Gastroesophageal sphincter (tissue), 4 donors: ENCODE results near the gene BDKRB2. TPM values are rescaled to one million over a fixed set of nuclear protein-coding genes. Genes with fewer than 3 reads are reported as not detected.

Experiments
- ATAC-seq: fragments of 150-250 bp; one replicate; pipeline ENCODE4 v1.9.1; 2016; ENCODE audit warnings: mild to moderate bottlenecking, moderate library complexity
- H3K27ac ChIP-seq, 4 donors: fragments of 200-600 bp; sonication (generic) in 3 of 4; 1 replicate in 3 of 4; 2 replicates in 1 of 4; pipeline ENCODE4 v1.5.1; 2016 to 2019
- H3K27me3 ChIP-seq: fragments of 200-600 bp; sonication (generic); one replicate; pipeline ENCODE4 v1.5.1; 2019
- H3K36me3 ChIP-seq, 2 donors: fragments of 200-600 bp; sonication (generic); one replicate each; pipeline ENCODE4 v1.5.1; 2019; ENCODE audit warnings: control low read depth in 1 of 2
- H3K4me1 ChIP-seq, 3 donors: fragments of 200-600 bp; sonication (generic); 1 replicate in 2 of 3; 2 replicates in 1 of 3; pipeline ENCODE4 v1.5.1; 2016 to 2019; ENCODE audit warnings: control low read depth in 2 of 3
- H3K4me3 ChIP-seq, 2 donors: fragments of 200-600 bp; sonication (generic); one replicate each; pipeline ENCODE4 v1.5.1; 2019; ENCODE audit warnings: mild to moderate bottlenecking in 1 of 2, moderate library complexity in 1 of 2
- H3K9me3 ChIP-seq, 3 donors: fragments of 200-600 bp; sonication (generic); one replicate each; pipeline ENCODE4 v1.5.1; 2017 to 2019; ENCODE audit warnings: control low read depth in 2 of 3
- EP300 ChIP-seq: sonication (generic); formaldehyde crosslinking; IDR thresholded peaks from one replicate; pipeline ENCODE4 v1.6.1; 2017; ENCODE audit warnings: antibody characterized with exemption, mild to moderate bottlenecking
- POLR2A ChIP-seq, 2 donors: fragments of 450-650 bp; IDR thresholded peaks; one replicate each; pipeline ENCODE4 v1.6.1; 2017; ENCODE audit warnings: antibody characterized with exemption in 2 of 2, mild to moderate bottlenecking in 2 of 2, moderate library complexity in 1 of 2
- POLR2AphosphoS5 ChIP-seq: sonication (generic); formaldehyde crosslinking; IDR thresholded peaks from one replicate; pipeline ENCODE4 v1.6.1; 2017; ENCODE audit warnings: antibody characterized with exemption
- WGBS, 2 donors: methylation state at CpG; one replicate each; pipeline ENCODE4 v1.1.5; 2018; ENCODE audit warnings: low coverage in 1 of 2; 5-methylcytosine and 5-hydroxymethylcytosine counted together
- total RNA-seq, 4 donors: library from RNA; depleted of rRNA; stranded (reverse); fragments of >200 nt; gene quantifications; one replicate each; pipeline ENCODE4 v1.1.0, GENCODE V29; 2016
- TF ChIP-seq, protein P1 (sequence below), 4 experiments: fragments of 200-600 bp in 2 of 4; fragments of 450-650 bp in 2 of 4; sonication (generic) in 1 of 4; IDR thresholded peaks; one replicate each; pipeline ENCODE4 v1.5.1; 2017 to 2019; ENCODE audit warnings: antibody characterized with exemption in 4 of 4, mild to moderate bottlenecking in 2 of 4, moderate library complexity in 2 of 4

BDKRB2 gene
- total RNA-seq, 4 donors from 2014 or later = 3.3 to 13.6 (median 8.3) TPM

DNA sequence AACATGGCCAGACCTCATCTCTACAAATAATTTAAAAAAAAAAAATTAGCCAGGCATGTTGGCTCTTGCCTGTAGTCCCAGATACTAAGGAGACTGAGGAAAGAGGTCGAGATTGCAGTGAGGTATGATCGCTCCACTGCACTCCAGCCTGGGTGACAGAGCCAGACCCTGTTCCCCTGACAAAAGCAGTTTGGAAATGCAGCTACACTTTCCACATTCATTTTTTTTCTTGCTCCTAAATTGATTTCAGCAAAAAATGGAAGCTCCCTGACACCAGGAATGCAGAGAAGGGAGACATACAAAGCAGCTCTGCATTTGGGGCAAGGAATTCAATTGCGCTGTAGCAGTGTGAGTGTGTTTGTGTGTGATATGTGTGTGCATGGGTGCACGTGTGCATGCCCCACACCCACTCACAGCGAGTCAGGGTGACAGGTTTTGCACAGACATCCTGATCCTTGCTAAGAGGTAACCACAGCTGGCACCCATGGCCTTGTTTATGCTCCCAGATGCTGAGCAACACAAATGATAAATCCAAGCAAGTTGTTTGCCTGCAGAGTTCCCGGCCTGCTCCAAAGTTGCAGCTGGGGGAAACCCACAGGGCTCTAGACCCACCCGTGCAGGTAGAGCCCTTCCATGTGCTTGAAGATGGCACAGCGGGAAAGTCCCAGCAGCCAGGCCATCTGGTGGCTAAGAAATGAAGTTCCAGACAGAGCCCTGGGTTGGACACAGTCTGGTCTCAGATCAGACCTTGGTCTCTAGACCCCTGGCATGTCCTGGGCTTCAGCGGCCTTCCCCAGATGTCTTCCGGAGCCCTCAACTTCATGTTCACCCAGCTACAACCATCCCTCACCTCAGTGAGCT is 25.9 kb upstream of the BDKRB2 start:
- H3K27ac ChIP-seq = peak overlapping the region in 3 of 4 donors; percentile 67 to 80 (median 69)
- no peak for ATAC-seq
- WGBS, 2 donors = 36 to 68% methylated on average over 3 of the region's 10 CpGs

DNA sequence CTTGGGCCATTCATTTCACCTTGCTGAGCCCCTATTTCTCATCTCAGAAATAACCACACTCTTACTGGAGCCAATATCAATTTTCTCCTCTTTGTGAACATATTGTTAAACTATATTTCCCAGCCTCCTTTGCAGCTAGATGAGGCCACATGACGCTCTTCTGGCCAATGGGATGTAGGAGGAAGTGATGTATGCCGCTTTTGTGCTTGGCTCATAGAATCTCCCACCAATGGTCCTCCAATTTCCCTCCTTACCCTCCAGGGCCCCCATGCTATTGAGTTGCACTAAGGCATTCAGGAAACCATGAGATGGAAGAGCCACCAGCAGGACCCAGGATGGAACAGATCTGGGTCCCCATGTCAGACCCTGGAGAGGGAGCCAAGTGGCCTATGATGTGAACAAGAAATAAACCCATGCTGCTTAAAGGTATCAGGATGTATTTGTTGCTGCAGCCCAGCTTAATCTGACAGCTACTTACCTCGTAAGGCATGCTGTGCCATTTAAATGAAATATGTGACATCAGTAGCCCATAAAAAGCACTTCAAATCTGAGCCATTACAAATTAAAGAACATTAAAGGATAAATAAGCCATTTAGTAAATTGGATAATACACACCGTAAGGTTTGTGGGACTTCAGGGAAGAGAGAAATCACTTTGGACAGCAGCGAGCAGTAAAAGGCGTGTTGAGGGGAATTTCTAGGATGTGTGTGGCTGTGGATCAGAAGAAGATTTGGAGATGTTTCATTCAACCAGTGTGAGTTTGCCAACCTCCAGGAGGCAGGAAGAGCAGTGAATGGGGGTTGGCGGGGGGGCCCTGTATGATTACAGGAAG is 24.4 kb upstream of the BDKRB2 start:
- no peaks in the 10 kb centered on the region for H3K9me3 ChIP-seq
- H3K27ac ChIP-seq = peak overlapping the region in 1 of 4 donors; percentile 27
- 80 to 92% methylated on average over 4 to 7 of the region's 7 CpGs for WGBS, 2 donors
- TF ChIP-seq, protein P1, sequence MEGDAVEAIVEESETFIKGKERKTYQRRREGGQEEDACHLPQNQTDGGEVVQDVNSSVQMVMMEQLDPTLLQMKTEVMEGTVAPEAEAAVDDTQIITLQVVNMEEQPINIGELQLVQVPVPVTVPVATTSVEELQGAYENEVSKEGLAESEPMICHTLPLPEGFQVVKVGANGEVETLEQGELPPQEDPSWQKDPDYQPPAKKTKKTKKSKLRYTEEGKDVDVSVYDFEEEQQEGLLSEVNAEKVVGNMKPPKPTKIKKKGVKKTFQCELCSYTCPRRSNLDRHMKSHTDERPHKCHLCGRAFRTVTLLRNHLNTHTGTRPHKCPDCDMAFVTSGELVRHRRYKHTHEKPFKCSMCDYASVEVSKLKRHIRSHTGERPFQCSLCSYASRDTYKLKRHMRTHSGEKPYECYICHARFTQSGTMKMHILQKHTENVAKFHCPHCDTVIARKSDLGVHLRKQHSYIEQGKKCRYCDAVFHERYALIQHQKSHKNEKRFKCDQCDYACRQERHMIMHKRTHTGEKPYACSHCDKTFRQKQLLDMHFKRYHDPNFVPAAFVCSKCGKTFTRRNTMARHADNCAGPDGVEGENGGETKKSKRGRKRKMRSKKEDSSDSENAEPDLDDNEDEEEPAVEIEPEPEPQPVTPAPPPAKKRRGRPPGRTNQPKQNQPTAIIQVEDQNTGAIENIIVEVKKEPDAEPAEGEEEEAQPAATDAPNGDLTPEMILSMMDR (IDR thresholded peaks at IDR 0.05) = no peak
- no peak for TF ChIP-seq EP300
- TF ChIP-seq POLR2AphosphoS5 = no peak
- no peak for TF ChIP-seq POLR2A (IDR thresholded peaks at IDR 0.05)
- peaks cover 4% of the 10 kb centered on the region for H3K27me3 ChIP-seq
- no peak overlapping the region for H3K4me3 ChIP-seq
- no peaks in the 10 kb centered on the region for H3K36me3 ChIP-seq
- ATAC-seq = no peak
- H3K4me1 ChIP-seq = peaks cover 0 to 39% (median 21%) of the 10 kb centered on the region in 3 donors

More for the DNA sequence above, 25.9 kb upstream of the BDKRB2 start:
- Histone ChIP-seq H3K4me1 (peaks cover 0 to 39% (median 21%) of the 10 kb centered on the region in 3 donors), H3K36me3 (no peaks in the 10 kb centered on the region), H3K27me3 (peaks cover 8% of the 10 kb centered on the region), H3K9me3 (no peaks in the 10 kb centered on the region), H3K4me3 (no peak overlapping the region)
- TF ChIP-seq, protein P1 (IDR thresholded peaks at IDR 0.05) = no peak
- no peak for TF ChIP-seq POLR2A (IDR thresholded peaks at IDR 0.05)
- TF ChIP-seq POLR2AphosphoS5 = no peak
- TF ChIP-seq EP300 = no peak

DNA sequence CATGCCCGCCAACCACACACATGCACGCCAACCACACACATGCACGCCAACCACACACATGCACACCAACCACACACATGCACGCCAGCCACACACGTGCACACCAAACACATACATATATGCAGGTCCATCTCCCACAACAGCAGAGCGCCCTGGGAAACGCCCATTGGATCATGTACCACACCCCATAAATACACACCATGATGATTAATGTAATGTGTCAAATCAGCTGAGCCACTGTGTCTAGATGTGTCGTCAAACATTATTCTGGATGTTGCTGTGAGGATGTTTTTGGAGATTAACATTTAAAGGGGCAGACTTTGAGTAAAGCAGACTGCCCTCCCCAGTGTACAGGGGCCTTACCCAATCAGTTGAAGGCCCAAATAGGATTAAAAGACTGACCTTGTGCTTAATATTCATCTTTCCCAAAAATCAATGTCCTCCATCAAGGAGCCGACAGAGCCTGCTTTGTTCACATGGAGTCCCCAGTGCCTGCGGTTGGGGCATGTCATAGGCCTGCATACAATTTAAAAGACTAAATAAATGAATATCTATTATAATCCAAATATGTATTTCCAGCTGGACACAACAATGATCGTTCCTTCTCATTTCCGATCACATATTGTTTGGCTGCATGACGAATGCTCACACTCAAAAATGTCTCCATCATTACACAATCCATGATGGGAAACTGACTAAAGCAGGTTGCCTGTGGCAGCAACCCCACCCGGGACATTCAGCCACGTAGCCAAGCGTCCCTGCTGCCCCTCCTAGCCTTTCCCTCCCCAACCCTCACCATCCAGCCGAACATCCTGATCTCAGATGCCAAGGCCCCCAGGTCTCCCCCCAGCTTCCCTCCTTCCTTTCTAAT is 23.2 kb upstream of the BDKRB2 start:
- Histone ChIP-seq H3K27ac (peak overlapping the region in 3 of 4 donors; percentile 14 to 33 (median 25)), H3K9me3 (no peaks in the 10 kb centered on the region), H3K36me3 (no peaks in the 10 kb centered on the region), H3K4me3 (no peak overlapping the region), H3K27me3 (no peaks in the 10 kb centered on the region), H3K4me1 (peaks cover 0 to 29% (median 21%) of the 10 kb centered on the region in 3 donors)
- WGBS, 2 donors = 81 to 91% methylated on average over 12 to 14 of the region's 17 CpGs
- TF ChIP-seq POLR2AphosphoS5 (no peak), POLR2A (IDR thresholded peaks at IDR 0.05) (no peak), EP300 (no peak)
- TF ChIP-seq, protein P1 (IDR thresholded peaks at IDR 0.05) = no peak
- no peak for ATAC-seq

DNA sequence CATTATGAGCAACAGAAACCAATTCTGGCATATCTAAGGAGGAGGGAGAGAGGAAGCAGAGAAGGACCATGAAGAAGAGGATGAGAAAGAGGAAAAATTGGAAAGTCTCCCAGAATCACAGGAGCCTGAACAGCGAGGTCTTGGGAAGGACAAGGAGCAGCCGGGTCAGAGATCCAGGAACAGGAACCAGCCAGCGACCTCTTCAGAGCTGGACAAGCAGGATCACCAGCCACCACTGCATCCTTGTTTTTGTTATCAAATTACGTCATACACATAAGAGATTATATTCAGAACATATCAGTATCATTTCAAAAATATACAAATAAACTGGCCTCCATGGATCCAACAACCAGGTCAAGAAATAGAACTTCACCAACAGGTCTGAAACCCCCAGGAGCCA is 22.1 kb upstream of the BDKRB2 start:
- WGBS, 2 donors = 56 to 89% methylated on average over 4 of the region's 4 CpGs
- Histone ChIP-seq H3K36me3 (no peaks in the 10 kb centered on the region), H3K4me3 (no peak overlapping the region), H3K27me3 (no peaks in the 10 kb centered on the region), H3K27ac (peak overlapping the region in 1 of 4 donors; percentile 25), H3K4me1 (peaks cover 0 to 18% (median 10%) of the 10 kb centered on the region in 3 donors), H3K9me3 (no peaks in the 10 kb centered on the region)
- TF ChIP-seq, protein P1 (IDR thresholded peaks at IDR 0.05) = no peak
- TF ChIP-seq POLR2AphosphoS5 = no peak
- no peak for ATAC-seq
